Suppressor macrophage (primary cell): ENCODE measurements around the gene SKIC2.
"Not testable (repeated sequence)": the region's sequence is repeated elsewhere in the genome, so short reads cannot be mapped to it uniquely, and the experiment has no call there.

Source experiments
- DNase-seq, 4 experiments: peaks; one replicate each; pipeline ENCODE4 v3.0.0-alpha.2; 2020 to 2022

Gene SKIC2

GRCh38 chr6:32005538-32005880, 46.5 kb downstream of the SKIC2 start:
- peak in 1 of 4 experiments; percentile 1 for DNase-seq

- DNase-seq, result peak in 1 of 4 experiments; percentile 1
Measured at GRCh38 chr6:32005991-32006529, 47.1 kb downstream of the SKIC2 start.

- DNase-seq, result peak in 1 of 4 experiments; percentile 0
Measured at GRCh38 chr6:32007086-32007485, 48.1 kb downstream of the SKIC2 start.

GRCh38 chr6:32008037-32008436, 49.1 kb downstream of the SKIC2 start:
- DNase-seq, result not testable (repeated sequence)

- DNase-seq, result peak in 1 of 4 experiments; percentile 0
Measured at GRCh38 chr6:32008616-32009015, 49.6 kb downstream of the SKIC2 start.

- DNase-seq, result not testable (repeated sequence)
Measured at GRCh38 chr6:32009537-32009936, 50.6 kb downstream of the SKIC2 start.

GRCh38 chr6:32010856-32011530, 52.0 kb downstream of the SKIC2 start:
- DNase-seq, result not testable (repeated sequence)

GRCh38 chr6:32012941-32013617, 54.1 kb downstream of the SKIC2 start:
- DNase-seq, result not testable (repeated sequence)

- not testable (repeated sequence) for DNase-seq
Measured at GRCh38 chr6:32013738-32014137, 54.8 kb downstream of the SKIC2 start.

- not testable (repeated sequence) for DNase-seq
Measured at GRCh38 chr6:32014547-32014946, 55.6 kb downstream of the SKIC2 start, which contains the start of gene C4B. Gene C4B, plus strand, starts transcription at chr6:32014795. Its CDS starts 51 bp downstream, at chr6:32014846.
